ENCODE measurements around the gene SPATA3. TPM values are rescaled to one million over a fixed set of nuclear protein-coding genes. Genes with fewer than 3 reads are reported as not detected.

The SPATA3 gene
- total RNA-seq (2021; fragmentation: NEBNext Ultra II Directional; extraction: Animal tissue kit (Norgen Biotek cat#: 25700)) = not detected in 2 replicates
- polyA plus RNA-seq (2011; rRNA removed) = not detected in 2 replicates
- polyA plus RNA-seq (2011; cell fraction: cytosol; rRNA removed) = not detected
- not detected for polyA plus RNA-seq (2011; cell fraction: nucleus; rRNA removed)
- not detected in 4 replicates for polyA plus RNA-seq (2012, experiment 1 of 2)
- not detected for polyA plus RNA-seq (2012, experiment 2 of 2)
- not detected for polyA plus RNA-seq (2013, experiment 1 of 2)
- polyA plus RNA-seq (2013, experiment 2 of 2) = not detected
- polyA minus RNA-seq (2011; rRNA and poly(A)+ RNA removed) = not detected in 2 replicates
- not detected for polyA minus RNA-seq (2011; cell fraction: cytosol; rRNA and poly(A)+ RNA removed)
- polyA minus RNA-seq (2011; cell fraction: nucleus; rRNA and poly(A)+ RNA removed) = not detected
- long read RNA-seq, experiment 1 = 0 reads
- long read RNA-seq, experiment 2 = 0 reads

- no peak within 1 kb of the TSS for H2BK5ac ChIP-seq (ENCODE audit: low read depth, low read length)
- CTCF ChIA-PET (ENCODE audit: partially characterized antibody) = interaction anchor here (1.1 to 4.1 kb wide), 9 partner anchors 8 to 172 kb away, joined by 3 to 13 read pairs (median 8); partner anchors contain the start of gene GPR55
- H3K18ac ChIP-seq (ENCODE audit: extremely low read depth, low read length) = no peak within 1 kb of the TSS
- peaks cover 0 to 6% (median 1%) of the 10 kb centered on the region in 4 experiments; a peak in 2 of 7 replicates for H3K27me3 ChIP-seq (replicated peaks in 1 of 4; ENCODE audit: control insufficient read depth in 3 of 4, extremely low read depth in 1 of 4, insufficient read depth in 3 of 4, low read length in 3 of 4)
- H3K56ac ChIP-seq (replicated peaks; ENCODE audit: insufficient read length, low read depth, low read length) = no peak within 1 kb of the TSS
- H2BK20ac ChIP-seq (ENCODE audit: low read length) = no peak within 1 kb of the TSS
- no peak within 1 kb of the TSS for H2BK15ac ChIP-seq (ENCODE audit: low read length)
- H3K23me2 ChIP-seq (ENCODE audit: low read depth, low read length) = no peaks in the 10 kb centered on the region
- POLR2A ChIA-PET (ENCODE audit: partially characterized antibody) = interaction anchor here (1.1 to 1.8 kb wide), 3 partner anchors 11 to 14 kb away, joined by 3 to 8 read pairs (median 4); no protein-coding TSS in a partner anchor
- no peak within 1 kb of the TSS for H3K9ac ChIP-seq (replicated peaks in 1 of 4; ENCODE audit: extremely low read depth in 1 of 4, low read depth in 3 of 4, low read length in 3 of 4)
- no peak within 1 kb of the TSS for H2AFZ ChIP-seq (ENCODE audit: low read length)
- no peak within 1 kb of the TSS for H2BK12ac ChIP-seq (ENCODE audit: low read depth, low read length)
- H3K4me3 ChIP-seq (ENCODE audit: extremely low read depth in 1 of 4, insufficient read depth in 2 of 4, low read depth in 3 of 4, low read length in 4 of 4) = no peak within 1 kb of the TSS
- H3K4me2 ChIP-seq (ENCODE audit: insufficient read depth in 1 of 2, low read depth in 2 of 2, low read length in 2 of 2) = no peak within 1 kb of the TSS
- no peaks in the 10 kb centered on the region; a peak in 2 of 7 replicates for H3K4me1 ChIP-seq (replicated peaks in 1 of 4; ENCODE audit: control insufficient read depth in 3 of 4, insufficient read depth in 4 of 4, low read length in 3 of 4)
- H2AK5ac ChIP-seq (ENCODE audit: low read depth, low read length) = no peak within 1 kb of the TSS
- no peak within 1 kb of the TSS for H3K23ac ChIP-seq (ENCODE audit: insufficient read length)
- FAIRE-seq (no peak), DNase-seq (ENCODE audit: low read depth in 1 of 2, low spot score in 2 of 2) (no peak)
- no peaks in the 10 kb centered on the region for H4K20me1 ChIP-seq (replicated peaks in 1 of 2; ENCODE audit: control insufficient read depth in 1 of 2, insufficient read depth in 2 of 2, low read length in 2 of 2)
- no peaks in the 10 kb centered on the region for H3K79me2 ChIP-seq (ENCODE audit: control insufficient read depth in 1 of 2, insufficient read depth in 2 of 2, low read length in 2 of 2)
- H4K91ac ChIP-seq (replicated peaks; ENCODE audit: insufficient read length, low read length) = no peak within 1 kb of the TSS
- 84% methylated on average over 7 of the region's 9 CpGs; no CpG with 5 or more reads in 1 of the 2 experiments for WGBS, 2 experiments (ENCODE audit: extremely low coverage in 1 of 2, insufficient coverage in 1 of 2, insufficient read length in 1 of 2, insufficient replicate concordance in 2 of 2, low coverage in 1 of 2, low lambda C conversion rate in 2 of 2, missing lambda C conversion rate in 1 of 2)
- H4K8ac ChIP-seq (ENCODE audit: extremely low read depth, insufficient read depth, low read length) = 0 out of 2 replicates have a peak within 1 kb of the TSS, but pooled peaks have one; percentile 28
- H3K14ac ChIP-seq (ENCODE audit: insufficient read length) = no peak within 1 kb of the TSS
- TF ChIP-seq CHD2 (IDR thresholded peaks at IDR 0.05; ENCODE audit: low read length) = no peak
- no peak for TF ChIP-seq ZNF274 (IDR thresholded peaks at IDR 0.05; ENCODE audit: borderline replicate concordance, extremely low read depth, low read length)
- TF ChIP-seq MAX (IDR thresholded peaks at IDR 0.05) = no peak
- no peak for TF ChIP-seq E2F6 (IDR thresholded peaks at IDR 0.05)
- no peak for TF ChIP-seq TCF12 (IDR thresholded peaks at IDR 0.05; ENCODE audit: low read depth, low read length)
- no peak for TF ChIP-seq EP300 (IDR thresholded peaks at IDR 0.05; ENCODE audit: borderline replicate concordance in 1 of 2, low read depth in 2 of 2, low read length in 2 of 2)
- no peak for TF ChIP-seq SP1 (IDR thresholded peaks at IDR 0.05; ENCODE audit: low read depth, low read length)
- no peak for TF ChIP-seq POU5F1 (IDR thresholded peaks at IDR 0.05; ENCODE audit: low read depth, low read length)
- H3K4ac ChIP-seq (replicated peaks; ENCODE audit: insufficient read length, low read depth, low read length) = no peak within 1 kb of the TSS
- H3K36me3 ChIP-seq (ENCODE audit: control insufficient read depth in 2 of 4, insufficient read depth in 4 of 4, low read length in 3 of 4) = no peaks in the 10 kb centered on the region
- H4K5ac ChIP-seq (ENCODE audit: insufficient read length, low read depth, low read length) = no peak within 1 kb of the TSS
- no peaks in the 10 kb centered on the region for H3K79me1 ChIP-seq (ENCODE audit: low read depth, low read length)
- H3K9me3 ChIP-seq (ENCODE audit: insufficient read depth in 2 of 2, low read depth in 1 of 2, low read length in 1 of 2) = no peaks in the 10 kb centered on the region
- H2BK120ac ChIP-seq (replicated peaks; ENCODE audit: low read depth, low read length) = no peak within 1 kb of the TSS
- H3K27ac ChIP-seq (ENCODE audit: low read depth, low read length) = no peak within 1 kb of the TSS
Observed at GRCh38 chr2:230995821-230996220, at the start of gene SPATA3. Gene SPATA3 (plus strand): TSS chr2:230996121. CDS start chr2:230996234, 113 bp downstream.
